ENCODE results near the gene HINT2.

Gene HINT2

GRCh38 chr9:35826071-35826701, 11.3 kb upstream of the HINT2 start:
- no peak overlapping the region for H3K4me3 ChIP-seq (ENCODE audit: low read length)
- DNase-seq (ENCODE audit: low read depth) = peak; percentile 82
- peak; percentile 78 for TF ChIP-seq CTCF (IDR thresholded peaks at IDR 0.05; ENCODE audit: insufficient read depth, low read depth, low read length, missing control alignments)

GRCh38 chr9:35822926-35823325, 8.1 kb upstream of the HINT2 start:
- no peak overlapping the region for H3K4me3 ChIP-seq (ENCODE audit: low read length)
- peak; percentile 51 for DNase-seq (ENCODE audit: low read depth)
- TF ChIP-seq CTCF (IDR thresholded peaks at IDR 0.05; ENCODE audit: insufficient read depth, low read depth, low read length, missing control alignments) = no peak

- TF ChIP-seq CTCF (IDR thresholded peaks at IDR 0.05; ENCODE audit: insufficient read depth, low read depth, low read length, missing control alignments) = no peak
- DNase-seq (ENCODE audit: low read depth) = peak; percentile 41
Measured at GRCh38 chr9:35820076-35820475, 5.2 kb upstream of the HINT2 start.

GRCh38 chr9:35818341-35818740, 3.5 kb upstream of the HINT2 start:
- no peak overlapping the region for H3K4me3 ChIP-seq (ENCODE audit: low read length)
- DNase-seq (ENCODE audit: low read depth) = no peak
- TF ChIP-seq CTCF (IDR thresholded peaks at IDR 0.05; ENCODE audit: insufficient read depth, low read depth, low read length, missing control alignments) = no peak

More at GRCh38 chr9:35820076-35820475, 5.2 kb upstream of the HINT2 start:
- no peak overlapping the region for H3K4me3 ChIP-seq (ENCODE audit: low read length)

- TF ChIP-seq CTCF (IDR thresholded peaks at IDR 0.05; ENCODE audit: insufficient read depth, low read depth, low read length, missing control alignments) = no peak
- no peak overlapping the region for H3K4me3 ChIP-seq (ENCODE audit: low read length)
- no peak for DNase-seq (ENCODE audit: low read depth)
Measured at GRCh38 chr9:35816708-35817107, 1.9 kb upstream of the HINT2 start.

- peak; percentile 37 for DNase-seq (ENCODE audit: low read depth)
- H3K4me3 ChIP-seq (ENCODE audit: low read length) = peak overlapping the region; percentile 64
- no peak for TF ChIP-seq CTCF (IDR thresholded peaks at IDR 0.05; ENCODE audit: insufficient read depth, low read depth, low read length, missing control alignments)
Measured at GRCh38 chr9:35814106-35814840, 569 bp downstream of the HINT2 start.

Measured in epithelial cell of esophagus (primary cell).